Measurements from ENCODE around the gene TADA2B.
"Not testable (repeated sequence)": the region's sequence is repeated elsewhere in the genome, so short reads cannot be mapped to it uniquely, and the experiment has no call there.

The TADA2B gene

GRCh38 chr4:7067452-7068278 is 24.5 kb downstream of the TADA2B start, which contains the start of gene GRPEL1:
Gene GRPEL1, minus strand, starts transcription at chr4:7068064. Its CDS starts 32 bp downstream, at chr4:7068032.
- TF ChIP-seq ZNF274 (IDR thresholded peaks at IDR 0.05; ENCODE audit: low read depth, low read length), result no peak
- peak within 1 kb of the TSS; percentile 86 for H3K4me3 ChIP-seq (ENCODE audit: low read length)

- TF ChIP-seq ZNF274 (IDR thresholded peaks at IDR 0.05; ENCODE audit: low read depth, low read length), result no peak
Measured at GRCh38 chr4:7068279-7068842, 25.2 kb downstream of the TADA2B start.

GRCh38 chr4:7068883-7069282 is 25.7 kb downstream of the TADA2B start:
- no peak for TF ChIP-seq ZNF274 (IDR thresholded peaks at IDR 0.05; ENCODE audit: low read depth, low read length)
- H3K4me3 ChIP-seq (ENCODE audit: low read length), result peak overlapping the region; percentile 71; the same call in 1 of the 2 replicates

More at GRCh38 chr4:7068279-7068842, 25.2 kb downstream of the TADA2B start:
- H3K4me3 ChIP-seq (ENCODE audit: low read length), result peak overlapping the region; percentile 71; the same call in 1 of the 2 replicates

GRCh38 chr4:7070729-7071511 is 27.7 kb downstream of the TADA2B start:
- TF ChIP-seq ZNF274 (IDR thresholded peaks at IDR 0.05; ENCODE audit: low read depth, low read length), result no peak
- no peak overlapping the region for H3K4me3 ChIP-seq (ENCODE audit: low read length)

- no peak overlapping the region for H3K4me3 ChIP-seq (ENCODE audit: low read length)
- no peak for TF ChIP-seq ZNF274 (IDR thresholded peaks at IDR 0.05; ENCODE audit: low read depth, low read length)
Measured at GRCh38 chr4:7073059-7073458, 29.9 kb downstream of the TADA2B start.

GRCh38 chr4:7073526-7074390 is 30.6 kb downstream of the TADA2B start:
- H3K4me3 ChIP-seq (ENCODE audit: low read length), result no peak overlapping the region
- no peak for TF ChIP-seq ZNF274 (IDR thresholded peaks at IDR 0.05; ENCODE audit: low read depth, low read length)

GRCh38 chr4:7074426-7074825 is 31.3 kb downstream of the TADA2B start:
- no peak for TF ChIP-seq ZNF274 (IDR thresholded peaks at IDR 0.05; ENCODE audit: low read depth, low read length)

GRCh38 chr4:7075962-7076695 is 33.0 kb downstream of the TADA2B start:
- no peak for TF ChIP-seq ZNF274 (IDR thresholded peaks at IDR 0.05; ENCODE audit: low read depth, low read length)
- no peak overlapping the region for H3K4me3 ChIP-seq (ENCODE audit: low read length)

More at GRCh38 chr4:7074426-7074825, 31.3 kb downstream of the TADA2B start:
- no peak overlapping the region for H3K4me3 ChIP-seq (ENCODE audit: low read length)

- H3K4me3 ChIP-seq (ENCODE audit: low read length), result no peak overlapping the region
- TF ChIP-seq ZNF274 (IDR thresholded peaks at IDR 0.05; ENCODE audit: low read depth, low read length), result no peak
Measured at GRCh38 chr4:7076696-7077082, 33.5 kb downstream of the TADA2B start.

- no peak for TF ChIP-seq ZNF274 (IDR thresholded peaks at IDR 0.05; ENCODE audit: low read depth, low read length)
- no peak overlapping the region for H3K4me3 ChIP-seq (ENCODE audit: low read length)
Measured at GRCh38 chr4:7077371-7077770, 34.2 kb downstream of the TADA2B start.

GRCh38 chr4:7078025-7078424 is 34.9 kb downstream of the TADA2B start:
- no peak overlapping the region for H3K4me3 ChIP-seq (ENCODE audit: low read length)
- TF ChIP-seq ZNF274 (IDR thresholded peaks at IDR 0.05; ENCODE audit: low read depth, low read length), result no peak

- H3K4me3 ChIP-seq (ENCODE audit: low read length), result not testable (repeated sequence)
Measured at GRCh38 chr4:7079483-7079882, 36.3 kb downstream of the TADA2B start.

- not testable (repeated sequence) for H3K4me3 ChIP-seq (ENCODE audit: low read length)
Measured at GRCh38 chr4:7079909-7080308, 36.7 kb downstream of the TADA2B start.
